HCT116 (cell line): ENCODE data around the gene SVEP1. TPM values are rescaled to one million over a fixed set of nuclear protein-coding genes. Genes with fewer than 3 reads are reported as not detected.

ENCODE experiments used
- ATAC-seq: fragments of 200-7000 bp; cut with Tn5 transposase; 2 replicates; pipeline ENCODE4 v1.9.1; 2020; ENCODE audit warnings: mild to moderate bottlenecking, moderate library complexity
- BruUV-seq: library from RNA; stranded (reverse); fragments of 400-500 nt; replicated peaks from 2 replicates; lab custom pipeline; 2021; lab: Mats Ljungman, UMichigan
- CTCF ChIA-PET: fragments of 300-600 bp; sonication (Branson Sonifier 250); formaldehyde crosslinking; loops from one replicate; lab custom pipeline; 2021; ENCODE audit warnings: antibody characterized with exemption; lab: Charles Lee
- POLR2A ChIA-PET: fragments of 300-600, 350-600 bp; sonication (Branson Sonifier 250); formaldehyde crosslinking; loops from one replicate; lab custom pipeline; 2021; ENCODE audit warnings: antibody characterized with exemption; lab: Charles Lee
- RAD21 ChIA-PET, 2 experiments: fragments of 300-600 bp; sonication (Branson Sonifier 250); formaldehyde crosslinking; loops; one replicate each; lab custom pipeline; 2023; ENCODE audit warnings: low total read pairs in 2 of 2; ENCODE audit not compliant: uncharacterized antibody in 2 of 2, unreplicated experiment in 2 of 2, low non-redundant PET in 1 of 2; lab: Charles Lee
- DNase-seq: peaks from one replicate; pipeline ENCODE4 v3.0.0-alpha.2; 2010; ENCODE audit warnings: low read depth, low spot score
- H2AFZ ChIP-seq: fragments of 200-600 bp; shearing (Covaris generic), sonication (generic); 2 replicates; pipeline ENCODE4 v1.6.1; 2017; ENCODE audit warnings: low read depth, mixed run types, mixed read lengths, antibody characterized with exemption, low read length; ENCODE audit not compliant: poor library complexity, severe bottlenecking
- H3K27ac ChIP-seq: 2 replicates; pipeline ENCODE4 v1.5.1; 2012; ENCODE audit warnings: low read depth, low read length
- H3K27me3 ChIP-seq: fragments of 200-600 bp; sonication (generic); 2 replicates; pipeline ENCODE4 v1.6.1; 2016; ENCODE audit warnings: mixed run types, low read length, mixed read lengths; ENCODE audit not compliant: insufficient read depth
- H3K36me3 ChIP-seq, 2 experiments: fragments of 200-500 bp in 1 of 2; fragments of 200-600 bp in 1 of 2; sonication (Bioruptor generic) in 1 of 2; sonication (generic) in 1 of 2; 2 replicates each; pipeline versions ENCODE4 v1.5.1 to v1.6.1; 2014 to 2016; ENCODE audit warnings: low read length in 2 of 2, inconsistent platforms in 1 of 2, mixed read lengths in 1 of 2, mixed run types in 1 of 2; ENCODE audit not compliant: insufficient read depth in 2 of 2, control insufficient read depth in 1 of 2
- H3K4me1 ChIP-seq, 2 experiments: fragments of 200-600 bp in 1 of 2; sonication (generic) in 1 of 2; 2 replicates each; pipeline versions ENCODE4 v1.5.1 to v1.6.1; 2012 to 2017; ENCODE audit warnings: low read length in 2 of 2, inconsistent platforms in 1 of 2, mild to moderate bottlenecking in 1 of 2, mixed read lengths in 1 of 2, mixed run types in 1 of 2, moderate library complexity in 1 of 2; ENCODE audit not compliant: insufficient read depth in 2 of 2, control insufficient read depth in 1 of 2
- H3K4me2 ChIP-seq: fragments of 200-600 bp; sonication (generic); 2 replicates; pipeline ENCODE4 v1.6.1; 2017; ENCODE audit warnings: mixed run types, low read length, mixed read lengths
- H3K4me3 ChIP-seq, 2 experiments: fragments of 200-600 bp in 1 of 2; sonication (generic) in 1 of 2; replicated peaks in 1 of 2; 2 replicates each; pipeline ENCODE4 v1.5.1; 2011 to 2016; ENCODE audit warnings: low read length in 2 of 2, control low read depth in 1 of 2, low read depth in 1 of 2, mild to moderate bottlenecking in 1 of 2, mixed read lengths in 1 of 2, mixed run types in 1 of 2
- H3K79me2 ChIP-seq: fragments of 200-600 bp; sonication (generic); 2 replicates; pipeline ENCODE4 v1.6.1; 2017; ENCODE audit warnings: mild to moderate bottlenecking, mixed run types, low read length, moderate library complexity, mixed read lengths; ENCODE audit not compliant: insufficient read depth
- H3K9ac ChIP-seq: fragments of 200-600 bp; sonication (generic); 2 replicates; pipeline ENCODE4 v1.6.1; 2016; ENCODE audit warnings: low read length, mixed read lengths
- H3K9me2 ChIP-seq: fragments of 200-600 bp; sonication (generic), shearing (Covaris generic); 2 replicates; pipeline ENCODE4 v1.6.1; 2017; ENCODE audit warnings: mixed run types, mild to moderate bottlenecking, moderate library complexity; ENCODE audit not compliant: insufficient read depth
- H3K9me3 ChIP-seq, 2 experiments: fragments of 200-500 bp in 1 of 2; fragments of 200-600 bp in 1 of 2; sonication (Bioruptor generic) in 1 of 2; sonication (generic) in 1 of 2; 2 replicates each; pipeline ENCODE4 v1.6.1; 2014 to 2017; ENCODE audit warnings: low read length in 2 of 2, mixed read lengths in 2 of 2, inconsistent platforms in 1 of 2, low read depth in 1 of 2, mild to moderate bottlenecking in 1 of 2, mixed run types in 1 of 2, moderate library complexity in 1 of 2; ENCODE audit not compliant: control insufficient read depth in 1 of 2, insufficient read depth in 1 of 2
- H4K20me1 ChIP-seq: fragments of 200-600 bp; sonication (generic), shearing (Covaris generic); 2 replicates; pipeline ENCODE4 v1.6.1; 2017; ENCODE audit warnings: mixed run types, mild to moderate bottlenecking, moderate library complexity; ENCODE audit not compliant: insufficient read depth
- ATF3 ChIP-seq: IDR thresholded peaks from 2 replicates; pipeline ENCODE4 v1.6.1; 2012
- CBX3 ChIP-seq: IDR thresholded peaks from 2 replicates; pipeline ENCODE4 v1.6.1; 2012; ENCODE audit warnings: low read depth
- CEBPB ChIP-seq: IDR thresholded peaks from 2 replicates; pipeline ENCODE4 v1.6.1; 2012; ENCODE audit warnings: low read depth
- CTCF ChIP-seq, 3 experiments: fragments of 200-600 bp in 1 of 3; sonication (generic) in 1 of 3; IDR thresholded peaks in 2 of 3; conservative IDR thresholded peaks in 1 of 3; 2 replicates each; pipeline ENCODE4 v1.5.1; 2012 to 2017; ENCODE audit warnings: low read depth in 2 of 3, low read length in 2 of 3, antibody characterized with exemption in 1 of 3, borderline replicate concordance in 1 of 3, control low read depth in 1 of 3, mild to moderate bottlenecking in 1 of 3, mixed read lengths in 1 of 3, mixed run types in 1 of 3, moderate library complexity in 1 of 3; ENCODE audit not compliant: insufficient read depth in 1 of 3
- EGR1 ChIP-seq: IDR thresholded peaks from 2 replicates; pipeline ENCODE4 v1.6.1; 2012; ENCODE audit warnings: low read depth
- ELF1 ChIP-seq: IDR thresholded peaks from 2 replicates; pipeline ENCODE4 v1.6.1; 2012; ENCODE audit warnings: low read depth, borderline replicate concordance
- EZH2 ChIP-seq: fragments of 200-600 bp; sonication (generic); IDR thresholded peaks from 2 replicates; pipeline ENCODE4 v1.6.1; 2017; ENCODE audit warnings: antibody characterized with exemption, mixed run types
- EZH2phosphoT487 ChIP-seq: fragments of 200-600 bp; IDR thresholded peaks from 2 replicates; pipeline ENCODE4 v1.6.1; 2018; ENCODE audit warnings: antibody characterized with exemption, borderline replicate concordance
- FOSL1 ChIP-seq: IDR thresholded peaks from 2 replicates; pipeline ENCODE4 v1.6.1; 2012; ENCODE audit warnings: low read depth
- MAX ChIP-seq: IDR thresholded peaks from 2 replicates; pipeline ENCODE4 v1.6.1; 2012
- POLR2AphosphoS5 ChIP-seq: IDR thresholded peaks from 2 replicates; pipeline ENCODE4 v1.6.1; 2011; ENCODE audit warnings: mild to moderate bottlenecking, low read depth, low read length, moderate library complexity
- REST ChIP-seq: IDR thresholded peaks from 2 replicates; pipeline ENCODE4 v1.6.1; 2012; ENCODE audit warnings: low read depth
- SIN3A ChIP-seq: IDR thresholded peaks from 2 replicates; pipeline ENCODE4 v1.6.1; 2012; ENCODE audit warnings: low read depth
- SRF ChIP-seq: IDR thresholded peaks from 2 replicates; pipeline ENCODE4 v1.6.1; 2012; ENCODE audit warnings: low read depth
- TCF7L2 ChIP-seq: IDR thresholded peaks from 2 replicates; pipeline ENCODE4 v1.7.0; 2011; ENCODE audit warnings: borderline replicate concordance, inconsistent platforms; ENCODE audit not compliant: insufficient read depth, insufficient read length; ENCODE audit errors: extremely low read depth
- YY1 ChIP-seq: IDR thresholded peaks from 2 replicates; pipeline ENCODE4 v1.6.1; 2011; ENCODE audit warnings: low read length, low read depth, moderate library complexity, mild to moderate bottlenecking; ENCODE audit not compliant: insufficient replicate concordance; ENCODE audit errors: extremely low read depth
- ZBTB33 ChIP-seq: IDR thresholded peaks from 2 replicates; pipeline ENCODE4 v1.6.1; 2011; ENCODE audit warnings: mild to moderate bottlenecking, low read length, moderate library complexity; ENCODE audit not compliant: insufficient replicate concordance; ENCODE audit errors: extremely low read depth
- ZFX ChIP-seq: fragments of 450-650 bp; IDR thresholded peaks from 2 replicates; pipeline ENCODE4 v1.6.1; 2017
- ZNF274 ChIP-seq: fragments of 200-500 bp; sonication (Bioruptor generic); IDR thresholded peaks from 2 replicates; pipeline ENCODE4 v1.6.1; 2014; ENCODE audit warnings: mild to moderate bottlenecking, low read depth, low read length, inconsistent platforms
- intact Hi-C: fragments of 100-400 bp; cut with micrococcal nuclease; formaldehyde crosslinking; loops from 2 replicates; pipeline ENCODE4 v1.10.0; 2022
- total RNA-seq: library from RNA; stranded (reverse); gene quantifications from one replicate; pipeline ENCODE4 v1.2.1, GENCODE V29; 2021; ENCODE audit not compliant: unreplicated experiment

The SVEP1 gene
- total RNA-seq, 1 experiment from 2014 or later: 0.15 TPM

- ChIA-PET RAD21 (no interaction called here), POLR2A (no interaction called here), CTCF (no interaction called here)
- no peaks in the 10 kb centered on the region for H3K79me2 ChIP-seq
- no peaks in the 10 kb centered on the region for H3K36me3 ChIP-seq
- DNase-seq: no peak
- BruUV-seq: no TSS peak
- no peak overlapping the region for H3K4me2 ChIP-seq
- no peaks in the 10 kb centered on the region for H3K27me3 ChIP-seq
- no peaks in the 10 kb centered on the region for H3K9me3 ChIP-seq
- TF ChIP-seq YY1 (no peak), ZFX (no peak), EZH2phosphoT487 (no peak), ZNF274 (no peak), ELF1 (no peak), SRF (no peak), REST (no peak), CBX3 (no peak), ZBTB33 (no peak), CTCF (IDR thresholded peaks at IDR 0.05 in 2 of 3, conservative IDR thresholded peaks at IDR 0.05 in 1 of 3; ENCODE audit: borderline replicate concordance in 1 of 3, insufficient read depth in 1 of 3, low read depth in 2 of 3, low read length in 2 of 3) (no peak), TCF7L2 (no peak), POLR2AphosphoS5 (no peak), MAX (no peak), EGR1 (no peak), EZH2 (no peak), CEBPB (no peak), ATF3 (no peak), SIN3A (no peak), FOSL1 (no peak)
- H2AFZ ChIP-seq: no peak overlapping the region
- no peak overlapping the region for H3K4me3 ChIP-seq
- H4K20me1 ChIP-seq: no peaks in the 10 kb centered on the region
- intact Hi-C loops: no loop called here
- no peak overlapping the region for H3K27ac ChIP-seq
- H3K9me2 ChIP-seq: no peaks in the 10 kb centered on the region
- H3K9ac ChIP-seq: no peak overlapping the region
- ATAC-seq: no peak
- H3K4me1 ChIP-seq: no peaks in the 10 kb centered on the region; a peak in 1 of 4 replicates
Observed at GRCh38 chr9:110546411-110546871, 33.1 kb downstream of the SVEP1 start.
